ENCODE data around the gene CNTF. TPM values are rescaled to one million over a fixed set of nuclear protein-coding genes. Genes with fewer than 3 reads are reported as not detected.
A peak's percentile ranks its signal among the peaks of the same experiment; 100 is the strongest.
"Not testable (repeated sequence)": the region's sequence is repeated elsewhere in the genome, so short reads cannot be mapped to it uniquely, and the experiment has no call there.

CNTF gene
- polyA plus RNA-seq (2012; rRNA removed) = 0.87 and 1.4 TPM in 2 replicates
- polyA plus RNA-seq (2012; cell fraction: cytosol; rRNA removed) = 0.66 and 0.67 TPM in 2 replicates
- 1.2 and 3.4 TPM in 2 replicates for polyA plus RNA-seq (2012; cell fraction: nucleus; rRNA removed)

GRCh38 chr11:58622344-58622743, at the start of gene CNTF:
CNTF (plus strand) TSS chr11:58622665; CDS start chr11:58622753, 88 bp downstream.
- H3K27me3 ChIP-seq (ENCODE audit: insufficient read depth) = no peaks in the 10 kb centered on the region
- H3K36me3 ChIP-seq (replicated peaks in 1 of 2; ENCODE audit: control insufficient read depth in 1 of 2, insufficient read depth in 2 of 2, low read length in 1 of 2) = peaks cover 62 to 84% of the 10 kb centered on the region in 2 experiments
- no peaks in the 10 kb centered on the region for H3K9me3 ChIP-seq
- DNase-seq = no peak
- ChIA-PET POLR2A (no interaction called here), CTCF (interaction anchor here (1.3 to 1.4 kb wide), 2 partner anchors 10 to 55 kb away, joined by 3 read pairs; no protein-coding TSS in a partner anchor)
- H3F3A ChIP-seq (replicated peaks; ENCODE audit: insufficient read depth) = peaks cover 8% of the 10 kb centered on the region
- no peaks in the 10 kb centered on the region for H4K20me1 ChIP-seq (ENCODE audit: insufficient read depth)
- peaks cover 0 to 6% of the 10 kb centered on the region in 2 experiments; a peak in 3 of 4 replicates for H3K4me1 ChIP-seq (ENCODE audit: control insufficient read depth in 1 of 2, insufficient read depth in 2 of 2, low read depth in 1 of 2, low read length in 1 of 2)
- H3K27ac ChIP-seq (ENCODE audit: low read depth in 2 of 2, low read length in 1 of 2) = no peak within 1 kb of the TSS; a peak in 1 of 4 replicates
- H2AFZ ChIP-seq (ENCODE audit: low read depth) = no peak within 1 kb of the TSS
- WGBS (ENCODE audit: low lambda C conversion rate) = 54% methylated on average over 2 of the region's 2 CpGs
- H3K4me3 ChIP-seq (ENCODE audit: low read depth in 2 of 2, low read length in 1 of 2) = no peak within 1 kb of the TSS
- no peak within 1 kb of the TSS for H3K4me2 ChIP-seq
- TF ChIP-seq CHD2 (IDR thresholded peaks at IDR 0.05; ENCODE audit: low read length, partially characterized antibody) = no peak
- no peak for TF ChIP-seq RAD21 (IDR thresholded peaks at IDR 0.05; ENCODE audit: low read length)
- TF ChIP-seq PBX3 (IDR thresholded peaks at IDR 0.05) = no peak
- no peak for TF ChIP-seq RFX5 (IDR thresholded peaks at IDR 0.05; ENCODE audit: low read length)
- H3K9me2 ChIP-seq = no peaks in the 10 kb centered on the region
- 0 out of 2 replicates have a peak, but pooled peaks cover 11% of the 10 kb centered on the region for H3K79me2 ChIP-seq (ENCODE audit: insufficient read depth)
- H3K9ac ChIP-seq = no peak within 1 kb of the TSS

- H3K9me2 ChIP-seq; H3K4me3 ChIP-seq (ENCODE audit: low read depth in 2 of 2, low read length in 1 of 2); DNase-seq; H4K20me1 ChIP-seq (ENCODE audit: insufficient read depth); POLR2A ChIA-PET; CTCF ChIA-PET; H3K27me3 ChIP-seq (ENCODE audit: insufficient read depth); H3K9me3 ChIP-seq; H3K36me3 ChIP-seq (replicated peaks in 1 of 2; ENCODE audit: control insufficient read depth in 1 of 2, insufficient read depth in 2 of 2, low read length in 1 of 2): not testable (repeated sequence)
- peaks cover 22% of the 10 kb centered on the region for H3K79me2 ChIP-seq (ENCODE audit: insufficient read depth)
- peaks cover 50% of the 10 kb centered on the region for H3F3A ChIP-seq (replicated peaks; ENCODE audit: insufficient read depth)
- WGBS (ENCODE audit: low lambda C conversion rate) = 94% methylated on average over 14 of the region's 14 CpGs
- H3K27ac ChIP-seq (ENCODE audit: low read depth in 2 of 2, low read length in 1 of 2) = peak overlapping the region in 1 of 2 experiments; percentile 100; a peak in 2 of 4 replicates
- peak overlapping the region; percentile 37; the same call in 1 of the 2 replicates for H3K9ac ChIP-seq
- H3K4me2 ChIP-seq = peak overlapping the region; percentile 63
- peak overlapping the region; percentile 75 for H2AFZ ChIP-seq (ENCODE audit: low read depth)
- H3K4me1 ChIP-seq (ENCODE audit: control insufficient read depth in 1 of 2, insufficient read depth in 2 of 2, low read depth in 1 of 2, low read length in 1 of 2) = peaks cover 10 to 37% of the 10 kb centered on the region in 2 experiments
Observed at GRCh38 chr11:58572906-58573305, 49.6 kb upstream of the CNTF start.

GRCh38 chr11:58573451-58574104, 48.9 kb upstream of the CNTF start:
- Histone ChIP-seq H3K4me2 (peak overlapping the region; percentile 63), H3K9me3 (no peaks in the 10 kb centered on the region), H4K20me1 (ENCODE audit: insufficient read depth) (no peaks in the 10 kb centered on the region), H3K27me3 (ENCODE audit: insufficient read depth) (no peaks in the 10 kb centered on the region), H3K79me2 (ENCODE audit: insufficient read depth) (peaks cover 22% of the 10 kb centered on the region), H3F3A (replicated peaks; ENCODE audit: insufficient read depth) (peaks cover 52% of the 10 kb centered on the region), H3K27ac (ENCODE audit: low read depth in 2 of 2, low read length in 1 of 2) (peak overlapping the region; percentile 74 to 100; a peak in 3 of 4 replicates), H2AFZ (ENCODE audit: low read depth) (peak overlapping the region; percentile 75; the same call in 1 of the 2 replicates), H3K9me2 (no peaks in the 10 kb centered on the region), H3K4me3 (ENCODE audit: low read depth in 2 of 2, low read length in 1 of 2) (peak overlapping the region in 1 of 2 experiments; percentile 7; a peak in 1 of 4 replicates), H3K4me1 (ENCODE audit: control insufficient read depth in 1 of 2, insufficient read depth in 2 of 2, low read depth in 1 of 2, low read length in 1 of 2) (peaks cover 10 to 37% of the 10 kb centered on the region in 2 experiments), H3K9ac (peak overlapping the region; percentile 37; the same call in 1 of the 2 replicates), H3K36me3 (replicated peaks in 1 of 2; ENCODE audit: control insufficient read depth in 1 of 2, insufficient read depth in 2 of 2, low read length in 1 of 2) (peaks cover 0 to 7% of the 10 kb centered on the region in 2 experiments)
- 34% methylated on average over 4 of the region's 4 CpGs for WGBS (ENCODE audit: low lambda C conversion rate)
- ChIA-PET POLR2A (no interaction called here), CTCF (no interaction called here)
- no peak for DNase-seq
- TF ChIP-seq GABPA (IDR thresholded peaks at IDR 0.05; ENCODE audit: low read depth) (no peak; the same call in 1 of the 2 replicates), EP300 (IDR thresholded peaks at IDR 0.05; ENCODE audit: borderline replicate concordance in 1 of 2, low read depth in 1 of 2, low read length in 1 of 2) (peak in 1 of 2 experiments; percentile 65; a peak in 2 of 4 replicates), NFIC (IDR thresholded peaks at IDR 0.05; ENCODE audit: borderline replicate concordance) (peak; percentile 81), ELF1 (IDR thresholded peaks at IDR 0.05) (peak; percentile 54; the same call in 1 of the 2 replicates), REST (IDR thresholded peaks at IDR 0.05; ENCODE audit: low read depth, low read length) (no peak), POLR2AphosphoS5 (IDR thresholded peaks at IDR 0.05; ENCODE audit: low read depth, low read length) (peak; percentile 56; the same call in 1 of the 2 replicates), FOSL2 (IDR thresholded peaks at IDR 0.05; ENCODE audit: borderline replicate concordance, low read depth) (peak; percentile 83), PBX3 (IDR thresholded peaks at IDR 0.05) (peak; percentile 59), TEAD4 (IDR thresholded peaks at IDR 0.05; ENCODE audit: borderline replicate concordance, insufficient read depth) (0 out of 2 replicates have a peak, but pooled peaks have one; percentile 26), NRF1 (IDR thresholded peaks at IDR 0.05; ENCODE audit: low read depth, low read length) (no peak), FOXM1 (IDR thresholded peaks at IDR 0.05; ENCODE audit: low read depth) (no peak), JUND (IDR thresholded peaks at IDR 0.05) (peak; percentile 80)

Measured in SK-N-SH (cell line).